Measurements from ENCODE around the gene POMC.
"Not testable (repeated sequence)": the region's sequence is repeated elsewhere in the genome, so short reads cannot be mapped to it uniquely, and the experiment has no call there.

Gene POMC

DNA sequence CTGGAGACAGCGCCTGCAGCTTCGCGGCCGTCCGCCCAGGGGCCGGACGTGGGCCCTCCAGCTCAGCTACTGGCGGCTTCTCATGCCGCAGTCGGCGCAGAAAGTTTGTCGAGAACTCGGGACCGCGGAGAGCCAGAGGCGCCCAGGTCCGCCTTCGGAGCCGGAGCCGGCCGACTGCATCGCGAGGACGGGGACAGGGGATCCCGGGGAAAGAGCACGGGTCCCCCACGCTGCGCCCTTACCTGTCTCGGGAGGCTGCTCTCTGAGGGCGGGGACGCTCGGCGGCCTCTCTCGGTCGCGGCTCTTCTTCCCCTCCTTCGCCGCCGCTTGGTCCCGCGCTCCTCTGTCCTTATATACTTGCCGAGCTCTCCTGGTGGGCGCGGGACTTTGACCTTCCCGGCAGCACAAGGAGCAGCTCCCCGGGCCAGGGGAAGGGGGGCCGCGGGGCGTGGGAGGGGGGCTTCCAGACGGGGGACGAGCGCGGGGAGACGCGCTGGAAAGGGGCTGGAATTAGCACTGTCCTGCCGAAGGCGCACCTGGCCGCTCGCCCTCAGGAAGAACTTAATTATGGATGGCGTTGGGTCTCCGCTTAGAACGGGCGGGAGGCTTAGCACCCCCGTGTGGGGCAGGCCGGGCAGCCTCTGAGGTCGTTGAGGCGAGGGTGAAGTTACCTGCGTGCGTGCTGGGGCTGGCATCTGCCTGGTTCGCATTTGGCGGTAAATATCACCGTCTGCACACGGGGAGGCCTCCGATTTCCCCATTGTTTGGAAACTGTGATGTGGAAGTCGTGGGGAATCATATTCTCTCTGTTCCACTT lies at the start of gene POMC:
POMC (minus strand) TSS at position 325 of the 817 bp plus-strand sequence. CDS start 3,808 bp downstream, outside the sequence.
- DNase-seq (ENCODE audit: low spot score): no peak

DNA sequence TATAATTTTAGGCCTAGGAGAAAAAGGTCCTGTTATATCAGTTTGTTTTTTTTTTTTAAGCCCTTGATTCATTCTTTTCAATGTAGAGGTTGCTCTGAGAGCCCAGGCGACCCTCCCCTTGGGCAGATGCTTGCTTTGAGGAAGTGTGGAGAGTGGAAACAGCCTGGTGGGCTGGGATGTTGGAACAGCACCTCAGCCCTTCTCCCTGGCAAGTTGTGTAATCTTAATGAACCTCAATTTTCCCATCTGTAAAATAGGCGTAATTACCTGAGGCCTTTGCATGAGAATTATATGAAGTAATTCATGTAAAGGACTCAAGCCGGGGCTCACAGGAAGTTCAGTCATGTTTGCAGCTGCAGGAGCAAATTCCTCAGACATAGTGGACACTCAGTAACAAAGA lies 49.7 kb upstream of the POMC start:
- no peak for DNase-seq (ENCODE audit: low spot score)

DNA sequence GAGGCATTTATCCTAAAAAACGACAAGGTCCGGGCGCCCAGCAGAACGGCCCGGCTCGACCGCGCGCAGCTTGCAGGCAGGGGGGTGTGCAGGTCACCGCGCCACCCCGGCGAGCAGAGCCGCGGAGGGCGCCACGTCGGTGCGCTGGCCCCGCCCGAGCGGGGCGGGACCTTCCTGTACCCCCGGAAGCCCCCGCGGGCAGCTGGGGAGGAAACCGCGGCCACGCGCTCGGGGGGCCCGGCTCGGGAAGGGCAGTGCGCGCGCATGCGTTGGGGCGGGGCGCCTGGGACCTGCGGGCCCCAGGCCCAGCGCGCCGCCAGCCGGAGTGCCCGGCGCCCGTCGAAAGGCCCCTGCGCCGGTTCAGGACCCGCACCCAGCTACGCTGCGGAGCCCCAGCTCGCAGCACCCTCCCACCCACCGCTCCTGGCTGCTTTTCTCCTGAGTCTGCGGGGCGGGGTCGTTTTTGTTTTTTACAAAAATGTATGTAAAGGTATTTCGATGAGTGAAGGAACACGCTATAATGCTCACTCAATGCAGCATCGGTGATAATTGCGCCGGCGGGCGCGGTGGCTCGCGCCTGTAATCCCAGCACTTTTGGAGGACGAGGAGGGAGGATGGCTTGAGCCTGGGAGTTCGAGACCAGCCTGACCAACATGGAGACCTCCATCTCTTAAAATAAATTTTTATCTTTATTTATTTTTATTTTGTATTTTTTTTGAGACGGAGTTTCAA lies 47.7 kb upstream of the POMC start:
- DNase-seq (ENCODE audit: low spot score): no peak

GRCh38 chr2:25215232-25215631 lies 46.9 kb upstream of the POMC start:
- DNase-seq (ENCODE audit: low spot score): no peak

DNA sequence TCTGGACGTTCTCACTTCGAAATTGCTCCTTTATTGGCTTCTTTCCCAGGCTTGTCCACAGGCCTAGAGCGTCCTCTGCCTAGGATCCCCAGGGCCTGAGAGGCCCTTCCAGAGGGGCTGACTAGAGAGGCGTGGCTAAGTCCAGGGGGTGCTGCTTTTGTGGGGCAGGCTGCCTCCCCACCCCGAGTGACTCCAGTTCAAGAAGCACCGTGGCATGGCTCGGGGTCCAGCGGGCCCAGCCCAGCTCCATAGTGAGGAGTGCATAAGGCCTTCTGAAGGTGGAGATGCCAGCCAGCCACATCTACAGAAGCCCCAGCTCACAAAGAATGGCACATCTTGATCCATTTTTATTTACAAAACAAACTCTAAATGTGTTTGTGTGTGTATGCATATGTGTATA lies 44.8 kb upstream of the POMC start:
- no peak for DNase-seq (ENCODE audit: low spot score)

- DNase-seq (ENCODE audit: low spot score): not testable (repeated sequence)
These were observed 42.5 kb upstream of the POMC start for GRCh38 chr2:25210923-25211322.

GRCh38 chr2:25207078-25207545 lies 38.7 kb upstream of the POMC start:
- DNase-seq (ENCODE audit: low spot score): no peak

DNA sequence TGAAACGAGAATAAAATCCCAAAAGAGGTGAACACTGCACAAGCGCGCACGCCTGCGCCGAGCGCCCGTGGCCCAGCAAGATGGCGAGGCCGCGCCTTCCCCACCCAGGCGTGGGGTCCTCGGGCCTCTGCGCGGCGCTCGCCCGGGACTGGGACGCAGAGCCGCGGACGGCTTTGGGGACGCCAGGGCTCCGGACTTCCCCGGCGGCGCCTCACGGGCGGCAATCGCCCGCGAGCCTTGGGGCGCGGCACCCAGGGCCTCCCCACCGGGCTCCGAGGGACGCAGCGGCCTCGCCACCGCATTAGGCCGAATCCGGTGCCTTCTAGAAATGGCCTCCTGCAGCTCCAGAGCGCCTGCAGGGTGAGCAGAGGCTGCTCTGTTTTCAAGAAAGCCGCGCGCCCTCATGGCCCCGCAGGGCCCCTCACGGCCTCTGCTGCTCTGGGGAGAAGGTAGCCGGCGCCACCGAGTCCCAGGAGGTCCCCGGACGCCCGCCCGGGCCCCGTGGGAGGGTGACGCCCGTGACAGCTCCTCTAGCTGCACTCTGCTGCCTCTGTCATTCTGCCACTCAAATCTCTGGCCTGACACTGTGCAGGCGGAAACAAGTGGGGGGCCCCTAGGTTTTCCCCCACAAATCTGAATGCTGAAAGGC lies 35.9 kb upstream of the POMC start:
- no peak for DNase-seq (ENCODE audit: low spot score)

- no peak for DNase-seq (ENCODE audit: low spot score)
These were observed 33.9 kb upstream of the POMC start for GRCh38 chr2:25202275-25202674.

GRCh38 chr2:25201794-25202193 lies 33.4 kb upstream of the POMC start:
- DNase-seq (ENCODE audit: low spot score): no peak

- no peak for DNase-seq (ENCODE audit: low spot score)
These were observed 32.9 kb upstream of the POMC start for GRCh38 chr2:25201265-25201664.

DNA sequence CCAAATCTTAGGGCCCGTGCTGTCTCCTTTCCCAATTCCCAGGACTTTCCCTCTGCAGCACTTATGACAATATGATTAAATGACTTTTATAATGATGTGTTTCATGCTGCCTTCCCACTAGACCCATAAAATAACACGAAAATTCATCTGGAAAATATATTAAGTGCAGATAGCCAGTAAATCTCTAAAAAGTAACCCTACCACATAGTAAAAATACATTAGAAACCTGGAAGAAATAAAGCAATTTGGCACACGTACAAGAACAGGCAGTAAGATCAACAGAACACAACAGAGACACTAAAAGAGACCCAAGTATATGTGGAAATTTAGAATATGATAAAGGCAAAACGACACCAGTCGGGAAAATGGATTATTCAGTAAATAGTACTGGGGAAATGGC lies 30.2 kb upstream of the POMC start:
- no peak for DNase-seq (ENCODE audit: low spot score)

- peak; percentile 78 for DNase-seq (ENCODE audit: low spot score)
These were observed 29.8 kb upstream of the POMC start for GRCh38 chr2:25198209-25198525.

- DNase-seq (ENCODE audit: low spot score): peak; percentile 40
These were observed 29.2 kb upstream of the POMC start for GRCh38 chr2:25197336-25198208.

- DNase-seq (ENCODE audit: low spot score): no peak
These were observed 26.3 kb upstream of the POMC start for GRCh38 chr2:25194576-25195122.

GRCh38 chr2:25190536-25190935 lies 22.2 kb upstream of the POMC start:
- no peak for DNase-seq (ENCODE audit: low spot score)

GRCh38 chr2:25188405-25188804 lies 20.0 kb upstream of the POMC start:
- no peak for DNase-seq (ENCODE audit: low spot score)

GRCh38 chr2:25187729-25188350 lies 19.5 kb upstream of the POMC start:
- DNase-seq (ENCODE audit: low spot score): no peak

DNA sequence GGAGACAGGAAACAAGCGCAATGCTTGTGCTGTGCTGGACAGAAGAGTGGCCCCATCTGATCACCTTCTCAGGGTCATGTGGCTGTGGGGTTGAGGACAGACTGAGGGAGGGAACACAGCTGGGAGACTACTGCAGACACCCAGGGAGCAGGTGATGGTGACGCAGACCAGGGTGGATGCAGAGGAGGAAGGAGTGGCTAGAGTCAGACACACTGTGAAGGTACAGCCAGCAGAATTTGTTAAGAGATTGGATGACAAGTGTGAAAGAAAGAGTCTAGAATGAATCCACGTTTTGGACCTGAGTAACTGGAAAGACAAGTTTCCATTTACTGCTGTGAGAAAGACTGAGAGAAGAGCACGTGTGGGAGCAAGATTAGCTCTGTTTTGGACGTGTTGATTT lies 15.9 kb upstream of the POMC start:
- DNase-seq (ENCODE audit: low spot score): no peak

GRCh38 chr2:25178976-25179375 lies 10.6 kb upstream of the POMC start:
- no peak for DNase-seq (ENCODE audit: low spot score)

- no peak for DNase-seq (ENCODE audit: low spot score)
These were observed 8.8 kb upstream of the POMC start for GRCh38 chr2:25177211-25177611.
